GM04503 (cell line): ENCODE results near the gene MAP3K5.
"Not testable (repeated sequence)": the region's sequence is repeated elsewhere in the genome, so short reads cannot be mapped to it uniquely, and the experiment has no call there.

Experiments
- DNase-seq: peaks from one replicate; pipeline ENCODE4 v3.0.0-alpha.2; 2012; ENCODE audit warnings: low read depth

MAP3K5 gene

GRCh38 chr6:136793363-136793762, 1.1 kb upstream of the MAP3K5 start:
- DNase-seq = no peak

- DNase-seq = no peak
Measured at GRCh38 chr6:136792095-136792409, 225 bp downstream of the MAP3K5 start.

GRCh38 chr6:136791296-136792094, 782 bp downstream of the MAP3K5 start:
- DNase-seq = no peak

GRCh38 chr6:136790411-136791295, 1.6 kb downstream of the MAP3K5 start:
- no peak for DNase-seq

- not testable (repeated sequence) for DNase-seq
Measured at GRCh38 chr6:136789440-136789839, 2.8 kb downstream of the MAP3K5 start.

- DNase-seq = peak; percentile 82
Measured at GRCh38 chr6:136788069-136788902, 4.0 kb downstream of the MAP3K5 start.

- DNase-seq = no peak
Measured at GRCh38 chr6:136787726-136788068, 4.6 kb downstream of the MAP3K5 start.

GRCh38 chr6:136786658-136787057, 5.6 kb downstream of the MAP3K5 start:
- DNase-seq = no peak

GRCh38 chr6:136784910-136785746, 7.1 kb downstream of the MAP3K5 start:
- DNase-seq = no peak

- no peak for DNase-seq
Measured at GRCh38 chr6:136784271-136784664, 8.0 kb downstream of the MAP3K5 start.

- no peak for DNase-seq
Measured at GRCh38 chr6:136783495-136784270, 8.6 kb downstream of the MAP3K5 start.

- DNase-seq = no peak
Measured at GRCh38 chr6:136783021-136783420, 9.3 kb downstream of the MAP3K5 start.

GRCh38 chr6:136782021-136782770, 10.1 kb downstream of the MAP3K5 start:
- no peak for DNase-seq

- no peak for DNase-seq
Measured at GRCh38 chr6:136780972-136781371, 11.3 kb downstream of the MAP3K5 start.

GRCh38 chr6:136779682-136780081, 12.6 kb downstream of the MAP3K5 start:
- DNase-seq = no peak

- DNase-seq = no peak
Measured at GRCh38 chr6:136777651-136778050, 14.6 kb downstream of the MAP3K5 start.

- peak; percentile 55 for DNase-seq
Measured at GRCh38 chr6:136775548-136775947, 16.7 kb downstream of the MAP3K5 start.

GRCh38 chr6:136775081-136775480, 17.2 kb downstream of the MAP3K5 start:
- no peak for DNase-seq

GRCh38 chr6:136774228-136775041, 17.8 kb downstream of the MAP3K5 start:
- DNase-seq = peak; percentile 47
